HepG2 (cell line): Measurements from ENCODE around the gene LMAN2L. TPM values are rescaled to one million over a fixed set of nuclear protein-coding genes. Genes with fewer than 3 reads are reported as not detected.
A peak's percentile ranks its signal among the peaks of the same experiment; 100 is the strongest.

ENCODE experiments used
- CEBPG ChIP-seq: IDR thresholded peaks from 2 replicates; pipeline ENCODE4 v1.6.1; 2016
- HMG20A ChIP-seq: IDR thresholded peaks from 2 replicates; pipeline ENCODE4 v1.6.1; 2016; ENCODE audit warnings: borderline replicate concordance
- JUND ChIP-seq: sonication (generic); formaldehyde crosslinking; IDR thresholded peaks from 2 replicates; pipeline ENCODE4 v1.8.0; 2022; ENCODE audit warnings: mild to moderate bottlenecking, missing genetic modification reagents
- MYNN ChIP-seq: sonication (generic); formaldehyde crosslinking; IDR thresholded peaks from 2 replicates; pipeline ENCODE4 v1.4.0; 2020; ENCODE audit warnings: mild to moderate bottlenecking, low read depth, missing genetic modification reagents
- MZF1 ChIP-seq: sonication (generic); formaldehyde crosslinking; IDR thresholded peaks from 2 replicates; pipeline ENCODE4 v1.8.1; 2023; ENCODE audit warnings: mild to moderate bottlenecking, missing genetic modification reagents, borderline replicate concordance
- PTBP1 ChIP-seq: fragments of 200-400 bp; formaldehyde crosslinking; IDR thresholded peaks from 2 replicates; pipeline ENCODE4 v1.6.1; 2018; ENCODE audit warnings: low read length, low read depth; ENCODE audit not compliant: poor library complexity, severe bottlenecking
- RFXANK ChIP-seq: IDR thresholded peaks from 2 replicates; pipeline ENCODE4 v1.6.1; 2016
- TCF7L2 ChIP-seq: IDR thresholded peaks from 2 replicates; pipeline ENCODE4 v1.6.1; 2011; ENCODE audit warnings: mild to moderate bottlenecking, low read depth, low read length, moderate library complexity
- THAP11 ChIP-seq: IDR thresholded peaks from 2 replicates; pipeline ENCODE4 v1.6.1; 2016; ENCODE audit warnings: missing biosample characterization, missing genetic modification reagents
- THAP9 ChIP-seq: sonication (generic); formaldehyde crosslinking; IDR thresholded peaks from 2 replicates; pipeline ENCODE4; 2020; ENCODE audit warnings: missing genetic modification reagents, mild to moderate bottlenecking, borderline replicate concordance
- ZIK1 ChIP-seq: sonication (generic); formaldehyde crosslinking; IDR thresholded peaks from 2 replicates; pipeline ENCODE4 v1.5.0; 2020; ENCODE audit warnings: mild to moderate bottlenecking, low read depth, missing genetic modification reagents, borderline replicate concordance
- ZNF333 ChIP-seq: sonication (generic); formaldehyde crosslinking; IDR thresholded peaks from 2 replicates; pipeline ENCODE4 v1.4.0; 2020; ENCODE audit warnings: mild to moderate bottlenecking, missing genetic modification reagents, borderline replicate concordance
- ZNF33B ChIP-seq: sonication (generic); formaldehyde crosslinking; IDR thresholded peaks from 2 replicates; pipeline ENCODE4 v1.5.1; 2020; ENCODE audit warnings: mild to moderate bottlenecking, missing genetic modification reagents
- ZNF776 ChIP-seq: sonication (generic); formaldehyde crosslinking; IDR thresholded peaks from 2 replicates; pipeline ENCODE4 v1.4.0; 2020; ENCODE audit warnings: mild to moderate bottlenecking, missing genetic modification reagents
- ZNF883 ChIP-seq: sonication (generic); formaldehyde crosslinking; IDR thresholded peaks from 2 replicates; pipeline ENCODE4 v1.5.1; 2020; ENCODE audit warnings: mild to moderate bottlenecking, missing genetic modification reagents; ENCODE audit errors: not compliant biosample characterization
- polyA plus RNA-seq, 8 experiments: library from polyadenylated mRNA; depleted of rRNA in 3 of 8; stranded (reverse) in 7 of 8; unstranded in 1 of 8; fragments of >200 nt; fragmentation: Illumina TruSeq in 4 of 8; extraction: Trizol in 4 of 8; gene quantifications; 2 replicates each; pipeline versions ENCODE4 v1.2.1 to v1.2.3, GENCODE V29; 2011 to 2016; ENCODE audit warnings: low read depth in 4 of 8, missing spikeins in 1 of 8, mixed read lengths in 1 of 8; ENCODE audit not compliant: insufficient read depth in 1 of 8
- total RNA-seq, 5 experiments: library from RNA; depleted of rRNA; stranded (reverse); fragments of >200 nt; fragmentation: Illumina TruSeq; extraction: Trizol; gene quantifications; 2 replicates each; pipeline ENCODE4 v1.2.3, GENCODE V29; 2016; ENCODE audit warnings: low read depth in 1 of 5
- TF ChIP-seq, protein P1 (sequence below): sonication (generic); formaldehyde crosslinking; IDR thresholded peaks from 2 replicates; pipeline ENCODE4 v1.4.0; 2020; ENCODE audit warnings: mild to moderate bottlenecking, missing genetic modification reagents, borderline replicate concordance
- TF ChIP-seq, protein P2 (sequence below): sonication (generic); formaldehyde crosslinking; conservative IDR thresholded peaks from 2 replicates; pipeline ENCODE4 v1.4.0; 2020; ENCODE audit warnings: missing genetic modification reagents

Gene LMAN2L
- total and polyA plus RNA-seq, 2 of the 13 experiments (the other 11 are each of a cell fraction or from before 2014, with no cell fraction given) = 39.1 to 57.9 TPM

GRCh38 chr2:96685577-96686459, 54.0 kb downstream of the LMAN2L start (continued):
- TF ChIP-seq MYNN (CRISPR knock-in tag) (no peak), THAP9 (CRISPR knock-in tag) (peak; percentile 88), ZNF883 (CRISPR knock-in tag) (peak; percentile 88), CEBPG (CRISPR knock-in tag) (no peak), JUND (no peak), TCF7L2 (no peak), ZNF333 (CRISPR knock-in tag) (no peak), RFXANK (CRISPR knock-in tag) (0 out of 2 replicates have a peak, but pooled peaks have one; percentile 26), ZNF33B (0 out of 2 replicates have a peak, but pooled peaks have one; percentile 35), PTBP1 (no peak), THAP11 (CRISPR knock-in tag) (peak; percentile 61), ZNF776 (0 out of 2 replicates have a peak, but pooled peaks have one; percentile 33), HMG20A (CRISPR knock-in tag) (no peak), MZF1 (CRISPR knock-in tag) (no peak), ZIK1 (no peak)
- TF ChIP-seq, protein P1, sequence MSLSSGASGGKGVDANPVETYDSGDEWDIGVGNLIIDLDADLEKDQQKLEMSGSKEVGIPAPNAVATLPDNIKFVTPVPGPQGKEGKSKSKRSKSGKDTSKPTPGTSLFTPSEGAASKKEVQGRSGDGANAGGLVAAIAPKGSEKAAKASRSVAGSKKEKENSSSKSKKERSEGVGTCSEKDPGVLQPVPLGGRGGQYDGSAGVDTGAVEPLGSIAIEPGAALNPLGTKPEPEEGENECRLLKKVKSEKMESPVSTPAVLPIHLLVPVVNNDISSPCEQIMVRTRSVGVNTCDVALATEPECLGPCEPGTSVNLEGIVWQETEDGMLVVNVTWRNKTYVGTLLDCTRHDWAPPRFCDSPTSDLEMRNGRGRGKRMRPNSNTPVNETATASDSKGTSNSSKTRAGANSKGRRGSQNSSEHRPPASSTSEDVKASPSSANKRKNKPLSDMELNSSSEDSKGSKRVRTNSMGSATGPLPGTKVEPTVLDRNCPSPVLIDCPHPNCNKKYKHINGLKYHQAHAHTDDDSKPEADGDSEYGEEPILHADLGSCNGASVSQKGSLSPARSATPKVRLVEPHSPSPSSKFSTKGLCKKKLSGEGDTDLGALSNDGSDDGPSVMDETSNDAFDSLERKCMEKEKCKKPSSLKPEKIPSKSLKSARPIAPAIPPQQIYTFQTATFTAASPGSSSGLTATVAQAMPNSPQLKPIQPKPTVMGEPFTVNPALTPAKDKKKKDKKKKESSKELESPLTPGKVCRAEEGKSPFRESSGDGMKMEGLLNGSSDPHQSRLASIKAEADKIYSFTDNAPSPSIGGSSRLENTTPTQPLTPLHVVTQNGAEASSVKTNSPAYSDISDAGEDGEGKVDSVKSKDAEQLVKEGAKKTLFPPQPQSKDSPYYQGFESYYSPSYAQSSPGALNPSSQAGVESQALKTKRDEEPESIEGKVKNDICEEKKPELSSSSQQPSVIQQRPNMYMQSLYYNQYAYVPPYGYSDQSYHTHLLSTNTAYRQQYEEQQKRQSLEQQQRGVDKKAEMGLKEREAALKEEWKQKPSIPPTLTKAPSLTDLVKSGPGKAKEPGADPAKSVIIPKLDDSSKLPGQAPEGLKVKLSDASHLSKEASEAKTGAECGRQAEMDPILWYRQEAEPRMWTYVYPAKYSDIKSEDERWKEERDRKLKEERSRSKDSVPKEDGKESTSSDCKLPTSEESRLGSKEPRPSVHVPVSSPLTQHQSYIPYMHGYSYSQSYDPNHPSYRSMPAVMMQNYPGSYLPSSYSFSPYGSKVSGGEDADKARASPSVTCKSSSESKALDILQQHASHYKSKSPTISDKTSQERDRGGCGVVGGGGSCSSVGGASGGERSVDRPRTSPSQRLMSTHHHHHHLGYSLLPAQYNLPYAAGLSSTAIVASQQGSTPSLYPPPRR = no peak
- TF ChIP-seq, protein P2, sequence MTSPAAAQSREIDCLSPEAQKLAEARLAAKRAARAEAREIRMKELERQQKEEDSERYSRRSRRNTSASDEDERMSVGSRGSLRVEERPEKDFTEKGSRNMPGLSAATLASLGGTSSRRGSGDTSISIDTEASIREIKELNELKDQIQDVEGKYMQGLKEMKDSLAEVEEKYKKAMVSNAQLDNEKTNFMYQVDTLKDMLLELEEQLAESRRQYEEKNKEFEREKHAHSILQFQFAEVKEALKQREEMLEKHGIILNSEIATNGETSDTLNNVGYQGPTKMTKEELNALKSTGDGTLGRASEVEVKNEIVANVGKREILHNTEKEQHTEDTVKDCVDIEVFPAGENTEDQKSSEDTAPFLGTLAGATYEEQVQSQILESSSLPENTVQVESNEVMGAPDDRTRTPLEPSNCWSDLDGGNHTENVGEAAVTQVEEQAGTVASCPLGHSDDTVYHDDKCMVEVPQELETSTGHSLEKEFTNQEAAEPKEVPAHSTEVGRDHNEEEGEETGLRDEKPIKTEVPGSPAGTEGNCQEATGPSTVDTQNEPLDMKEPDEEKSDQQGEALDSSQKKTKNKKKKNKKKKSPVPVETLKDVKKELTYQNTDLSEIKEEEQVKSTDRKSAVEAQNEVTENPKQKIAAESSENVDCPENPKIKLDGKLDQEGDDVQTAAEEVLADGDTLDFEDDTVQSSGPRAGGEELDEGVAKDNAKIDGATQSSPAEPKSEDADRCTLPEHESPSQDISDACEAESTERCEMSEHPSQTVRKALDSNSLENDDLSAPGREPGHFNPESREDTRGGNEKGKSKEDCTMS (CRISPR knock-in tag) = no peak
